Limb (tissue), 2 donors: ENCODE data around the gene NDUFV1.
"Not testable (repeated sequence)": the region's sequence is repeated elsewhere in the genome, so short reads cannot be mapped to it uniquely, and the experiment has no call there.

Experiments
- DNase-seq, 2 donors: peaks; one replicate each; pipeline ENCODE4 v3.0.0-alpha.2; 2016; ENCODE audit errors: extremely low spot score in 2 of 2

NDUFV1 gene

GRCh38 chr11:67626970-67627369, 20.2 kb downstream of the NDUFV1 start:
- DNase-seq: no peak

DNA sequence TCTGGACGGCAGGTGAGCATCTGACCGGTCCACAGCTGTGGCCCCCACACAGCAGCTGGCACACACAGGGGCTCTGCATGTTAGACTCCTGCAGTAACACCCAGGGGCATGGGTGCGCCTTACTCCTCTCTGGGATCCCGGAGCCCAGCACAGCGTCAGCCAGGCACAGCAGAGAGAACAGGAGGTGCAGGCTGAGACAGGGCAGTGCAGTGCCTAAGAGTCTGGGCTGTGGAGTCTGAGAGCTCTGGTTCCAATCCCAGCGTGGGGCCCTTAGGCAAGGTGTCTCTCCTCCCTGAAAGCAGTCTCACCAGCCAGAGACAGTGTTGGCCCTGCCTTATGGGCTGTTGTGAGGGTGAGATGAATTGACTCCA, 20.7 kb downstream of the NDUFV1 start:
- DNase-seq: no peak

DNA sequence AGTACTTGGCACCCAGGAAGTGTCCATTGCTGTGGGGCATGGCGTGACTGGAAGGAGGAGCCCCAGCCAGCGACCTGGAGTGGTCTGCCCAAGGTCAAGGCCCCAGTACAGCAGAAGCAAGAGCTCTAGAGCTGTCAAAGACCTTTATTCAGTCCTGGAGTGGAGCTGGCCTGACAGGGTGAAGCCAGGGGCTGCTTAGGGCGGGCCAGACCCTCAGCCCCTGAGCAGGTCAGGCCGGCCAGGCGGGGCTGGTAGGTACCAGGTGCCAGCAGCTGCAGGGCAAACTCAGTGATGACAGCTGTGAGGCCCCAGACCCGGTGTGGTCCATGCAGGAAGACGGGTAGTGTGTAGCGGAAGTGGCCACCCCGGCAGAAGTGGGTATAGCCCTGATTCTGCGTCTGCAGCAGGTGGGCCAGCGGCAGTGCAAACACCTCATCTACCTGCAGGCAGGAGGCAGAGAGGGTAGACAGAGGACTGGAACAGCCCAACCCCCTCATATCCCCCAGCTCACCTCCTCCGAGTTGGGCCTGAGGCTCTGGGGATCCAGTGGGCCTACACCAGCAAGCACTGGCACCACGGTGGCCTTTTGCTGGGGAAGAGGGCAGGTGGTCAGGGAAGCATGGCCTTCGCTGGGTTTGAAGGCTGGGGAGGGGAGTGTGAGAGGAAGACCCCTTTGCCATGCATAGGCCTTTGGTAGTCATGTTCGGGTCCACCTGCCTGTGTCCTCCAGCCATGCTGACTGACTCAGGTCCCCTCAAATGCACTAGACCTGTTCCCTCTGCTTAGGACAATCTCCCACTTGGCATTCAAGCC, 21.3 kb downstream of the NDUFV1 start:
- peak in 1 of 2 donors; percentile 31 for DNase-seq

DNA sequence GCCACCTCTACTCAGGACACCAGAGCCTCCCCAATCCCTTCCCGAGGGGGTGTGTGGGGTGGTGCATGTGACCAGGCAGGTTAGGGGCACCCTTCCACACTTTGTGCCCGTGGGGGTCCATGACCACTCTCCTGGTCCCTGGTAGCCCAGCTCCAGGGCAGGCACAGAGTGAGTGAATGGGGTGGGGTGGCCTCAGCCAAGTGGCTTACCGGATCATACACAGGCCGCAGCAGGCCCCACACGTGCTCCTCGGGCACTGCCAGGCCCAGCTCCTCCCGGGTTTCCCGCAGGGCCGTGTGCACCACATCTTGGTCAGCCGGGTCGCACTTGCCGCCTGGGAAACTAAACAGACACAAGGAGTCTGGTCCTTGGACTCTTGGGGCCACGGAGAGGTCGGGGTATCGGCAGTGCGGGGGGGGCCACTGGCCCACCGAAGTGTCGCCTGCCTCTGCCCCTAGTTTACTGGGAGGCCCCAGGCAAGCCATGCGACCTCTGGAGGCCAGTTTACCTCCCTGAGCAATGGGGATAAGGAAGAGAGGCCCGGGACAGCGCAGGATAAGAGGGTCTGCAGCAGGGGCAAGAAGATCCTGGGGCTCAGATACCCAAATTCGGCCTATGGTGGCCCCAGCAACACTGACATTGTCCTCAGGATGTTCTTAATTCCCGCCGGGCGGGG, 22.1 kb downstream of the NDUFV1 start:
- DNase-seq: peak in 1 of 2 donors; percentile 49

DNA sequence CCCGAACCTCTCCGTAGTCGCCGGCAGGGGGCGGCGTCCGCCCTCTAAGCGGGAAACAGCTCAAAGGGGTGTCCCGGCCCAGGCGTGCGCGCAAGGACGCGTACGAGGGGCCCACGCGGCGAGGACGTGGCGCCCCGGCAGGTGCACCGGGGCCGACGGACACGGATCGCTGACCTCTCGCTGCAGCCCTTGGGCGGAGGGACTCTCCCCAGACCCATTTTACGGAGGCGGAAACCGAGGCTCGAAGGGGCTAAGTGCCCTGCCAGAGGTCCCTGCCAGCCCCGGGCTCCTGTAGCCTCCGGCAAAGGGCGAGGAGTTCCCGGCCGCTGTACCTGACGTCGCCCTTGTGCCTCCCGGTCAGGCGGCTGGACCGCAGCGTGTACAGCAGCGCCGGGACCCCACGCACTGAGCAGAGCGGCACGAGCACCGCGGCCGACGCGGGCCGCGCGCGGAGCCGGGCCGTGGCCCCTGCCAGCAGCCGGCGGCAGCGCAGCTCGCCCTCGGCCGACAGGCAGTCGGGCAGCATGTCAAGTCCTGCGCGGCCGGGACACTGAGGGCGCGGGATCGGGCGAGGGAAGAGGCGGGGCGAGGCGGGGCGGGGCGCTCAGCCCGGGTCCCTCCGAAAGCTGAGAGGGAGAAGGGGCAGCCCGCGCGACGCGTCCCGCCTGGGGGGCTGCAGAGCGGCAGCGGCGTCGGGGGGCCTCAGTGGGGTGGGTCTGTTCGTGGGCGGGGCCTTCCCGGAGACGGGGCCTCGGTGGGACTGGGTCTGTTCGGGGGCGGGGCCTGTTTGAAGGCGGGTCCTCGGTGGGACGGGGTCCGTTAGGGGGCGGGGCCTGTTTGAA, 22.9 kb downstream of the NDUFV1 start, which contains the start of gene NUDT8:
NUDT8 (minus strand) TSS at position 552 of the 842 bp plus-strand sequence; CDS start at position 526, 26 bp downstream.
- DNase-seq: peak; percentile 83

- DNase-seq: peak; percentile 99 to 100
Measured at GRCh38 chr11:67630228-67630942, 23.6 kb downstream of the NDUFV1 start.

GRCh38 chr11:67630943-67631331, 24.2 kb downstream of the NDUFV1 start:
- no peak for DNase-seq

DNA sequence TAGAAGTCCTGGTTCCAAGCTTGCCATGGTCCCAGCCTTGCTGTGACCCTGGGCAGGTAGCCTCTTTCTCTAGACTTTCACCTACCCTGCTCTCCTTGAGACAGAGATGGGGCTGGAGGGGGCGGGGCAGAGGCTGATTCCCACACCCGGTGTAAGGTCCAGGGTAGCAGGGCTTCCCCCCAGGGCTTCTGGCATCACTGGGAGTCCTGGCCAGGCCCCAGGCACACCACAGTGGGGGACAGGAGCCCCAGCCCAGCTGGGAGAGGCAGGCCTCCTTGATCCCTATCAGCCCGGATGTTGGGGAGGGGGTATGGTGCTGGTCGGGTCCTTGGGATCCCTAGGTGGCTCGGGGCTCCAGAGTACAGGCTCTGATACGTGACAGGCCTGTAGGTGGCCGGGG, 24.7 kb downstream of the NDUFV1 start:
- DNase-seq: peak in 1 of 2 donors; percentile 34

DNA sequence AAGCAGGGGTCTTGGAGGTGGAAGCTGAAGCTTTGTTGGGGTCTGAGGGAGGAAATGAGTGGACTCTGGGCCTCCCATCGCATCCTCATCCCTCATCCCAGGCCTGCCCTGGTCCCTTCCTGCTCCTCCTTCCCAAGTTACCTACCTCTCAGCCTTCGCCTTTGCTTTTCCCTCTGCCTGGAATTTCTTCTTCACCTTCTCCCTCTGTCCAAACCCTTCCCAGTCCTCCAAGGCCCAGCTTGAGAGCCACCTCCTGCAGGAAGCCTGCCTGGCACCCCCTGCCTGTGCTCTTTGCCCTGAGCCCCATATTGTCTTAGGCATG, 25.1 kb downstream of the NDUFV1 start:
- DNase-seq: no peak

DNA sequence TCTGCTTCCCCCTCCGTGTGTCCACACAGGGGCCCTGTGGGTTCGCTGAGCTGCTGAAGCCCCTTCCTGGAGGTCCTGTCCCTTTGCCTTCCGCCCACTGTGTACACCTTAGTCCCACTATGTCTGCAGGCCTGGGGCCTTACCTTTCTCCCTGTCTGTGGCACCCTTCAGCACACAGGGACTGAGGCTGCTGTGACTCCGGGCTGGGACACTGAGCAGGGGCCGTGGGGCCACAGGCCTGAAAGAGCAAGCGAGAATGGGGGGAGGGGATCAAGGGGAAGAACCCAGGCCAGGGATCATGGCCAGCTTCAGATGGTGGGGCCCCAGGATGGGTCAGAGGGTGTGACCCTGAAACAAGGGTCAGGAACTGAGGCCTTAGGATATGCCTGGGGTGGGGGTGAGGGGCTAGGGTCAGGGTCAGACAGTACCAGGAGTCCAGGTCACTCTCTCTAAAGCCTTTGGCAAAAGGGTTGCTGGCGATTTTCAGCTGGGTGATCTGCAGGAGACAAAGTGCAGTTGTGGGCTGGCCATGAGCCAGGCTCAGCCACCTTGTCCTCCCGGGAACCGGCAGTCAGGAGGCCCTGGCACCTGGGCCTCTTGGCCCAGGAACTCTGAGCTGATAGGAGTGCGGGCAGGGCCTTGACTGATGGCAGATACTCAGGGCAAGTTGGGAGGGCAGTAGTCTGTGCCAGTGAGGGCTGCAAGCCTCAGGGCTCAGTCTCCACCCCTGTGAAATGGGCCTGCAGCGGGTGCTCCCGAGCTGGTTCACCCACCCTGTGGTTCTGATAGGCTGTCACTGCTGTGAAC, 25.6 kb downstream of the NDUFV1 start:
- peak in 1 of 2 donors; percentile 27 for DNase-seq

DNA sequence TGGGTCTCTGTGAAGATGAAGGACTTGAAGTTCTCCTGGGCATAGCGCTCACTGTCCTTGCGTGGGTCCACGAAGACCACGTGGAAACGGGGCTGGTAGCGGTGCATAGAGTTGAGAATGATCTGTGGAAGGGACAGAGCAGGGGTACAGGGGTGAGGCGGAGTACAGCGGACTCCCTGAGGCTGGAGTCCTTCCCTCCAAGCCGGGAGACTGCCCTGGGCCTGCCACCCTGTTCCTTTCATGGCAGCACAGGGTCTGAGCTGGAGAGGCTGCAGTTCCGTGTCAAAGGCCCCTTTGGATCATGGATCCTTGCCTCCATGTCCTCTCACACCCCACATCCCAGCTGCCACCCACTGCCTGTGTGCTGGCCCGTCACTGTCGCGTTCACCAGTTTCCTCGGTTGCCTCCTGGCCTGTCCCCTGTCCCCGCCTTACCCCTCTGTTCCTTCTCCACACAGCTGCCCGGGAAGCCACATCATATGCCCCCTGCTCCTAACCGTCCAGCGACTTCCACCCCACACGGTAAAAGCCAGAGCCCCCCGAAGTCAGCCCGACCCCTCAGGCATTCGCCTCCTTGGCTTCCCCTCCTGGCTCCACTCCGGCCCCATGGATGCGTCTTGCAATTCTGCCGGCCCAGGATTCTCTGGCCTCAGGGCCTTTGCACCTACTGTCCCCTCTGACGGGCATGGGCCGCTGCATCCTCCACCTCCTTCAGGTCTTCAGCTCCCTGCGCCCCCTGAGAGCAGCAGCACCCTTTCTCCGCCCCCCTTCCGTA, 26.4 kb downstream of the NDUFV1 start:
- peak in 1 of 2 donors; percentile 24 for DNase-seq

- peak in 1 of 2 donors; percentile 31 for DNase-seq
Measured at GRCh38 chr11:67633758-67634365, 27.1 kb downstream of the NDUFV1 start.

GRCh38 chr11:67634366-67635230, 27.9 kb downstream of the NDUFV1 start:
- DNase-seq: peak in 1 of 2 donors; percentile 29

GRCh38 chr11:67635231-67635521, 28.4 kb downstream of the NDUFV1 start:
- no peak for DNase-seq

GRCh38 chr11:67636962-67637361, 30.2 kb downstream of the NDUFV1 start:
- no peak for DNase-seq

GRCh38 chr11:67637441-67637840, 30.7 kb downstream of the NDUFV1 start:
- DNase-seq: not testable (repeated sequence)

GRCh38 chr11:67638535-67639437, 32.0 kb downstream of the NDUFV1 start:
- DNase-seq: no peak
